GM19438 (cell line): Measurements from ENCODE around the gene GOLGA6L1.
"Not testable (repeated sequence)": the region's sequence is repeated elsewhere in the genome, so short reads cannot be mapped to it uniquely, and the experiment has no call there.

Experiments used
- ATAC-seq: cut with Tn5 transposase; IDR thresholded peaks from one replicate; pipeline ENCODE4 v1.9.1; 2021; ENCODE audit warnings: low read depth; ENCODE audit not compliant: unreplicated experiment

GOLGA6L1 gene

DNA sequence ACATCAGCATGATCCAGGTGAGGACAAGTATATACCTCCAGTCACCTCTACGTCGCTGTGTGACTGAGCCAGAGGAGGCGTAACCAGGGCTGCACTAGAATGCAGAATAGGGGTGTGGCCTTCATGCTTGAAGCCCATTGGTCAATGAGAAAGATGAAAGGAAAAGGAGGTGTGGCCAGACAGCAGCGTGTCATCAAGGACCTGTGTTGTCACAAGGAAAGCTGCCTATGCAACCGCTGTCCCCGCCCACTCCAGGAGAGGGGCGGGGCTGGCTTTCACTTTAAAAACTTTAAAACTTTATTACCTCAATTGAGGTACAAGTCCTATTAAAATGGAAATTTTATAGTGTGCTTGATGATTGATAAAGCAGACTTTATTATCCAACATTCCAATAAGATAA is at the start of gene GOLGA6L1:
Gene GOLGA6L1 (minus strand): TSS at position 101 of the 400 bp plus-strand sequence. CDS start 91 bp downstream, at position 10.
- ATAC-seq: not testable (repeated sequence)

DNA sequence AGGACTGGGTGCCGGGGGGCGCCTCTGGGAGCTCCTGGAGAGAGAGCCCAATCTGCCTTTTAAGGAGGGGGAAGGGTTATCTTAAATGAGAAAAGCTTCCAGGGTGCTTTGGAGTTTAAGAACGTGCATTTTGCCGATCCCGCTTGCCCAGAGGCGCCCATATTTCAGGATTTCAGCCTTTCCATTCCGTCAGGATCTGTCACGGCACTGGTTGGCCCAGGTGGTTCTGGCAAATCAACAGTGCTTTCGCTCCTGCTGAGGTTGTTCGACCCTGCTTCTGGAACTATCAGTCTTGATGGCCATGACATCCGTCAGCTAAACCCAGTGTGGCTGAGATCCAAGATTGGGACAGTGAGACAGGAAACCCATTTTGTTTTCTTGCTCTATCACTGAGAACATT is 44.6 kb upstream of the GOLGA6L1 start:
- not testable (repeated sequence) for ATAC-seq

DNA sequence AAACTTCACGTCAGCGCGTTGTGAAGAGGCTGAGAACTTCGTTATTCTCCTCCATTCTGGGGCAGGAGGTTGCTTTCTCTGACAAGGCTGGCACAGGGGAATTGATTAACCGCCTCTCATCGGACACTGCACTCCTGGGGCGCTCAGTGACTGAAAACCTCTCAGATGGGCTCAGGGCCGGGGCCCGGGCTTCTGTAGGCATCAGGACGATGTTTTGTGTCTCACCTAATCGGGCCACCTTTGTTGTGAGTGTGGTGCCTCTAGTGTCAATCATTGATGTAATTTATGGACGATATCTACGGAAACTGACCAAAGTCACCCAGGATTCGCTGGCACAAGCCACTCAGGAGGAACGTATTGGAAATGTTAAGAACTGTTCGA is 43.9 kb upstream of the GOLGA6L1 start:
- ATAC-seq: not testable (repeated sequence)

GRCh38 chr15:23179768-23180546 is 43.3 kb upstream of the GOLGA6L1 start:
- ATAC-seq: not testable (repeated sequence)

DNA sequence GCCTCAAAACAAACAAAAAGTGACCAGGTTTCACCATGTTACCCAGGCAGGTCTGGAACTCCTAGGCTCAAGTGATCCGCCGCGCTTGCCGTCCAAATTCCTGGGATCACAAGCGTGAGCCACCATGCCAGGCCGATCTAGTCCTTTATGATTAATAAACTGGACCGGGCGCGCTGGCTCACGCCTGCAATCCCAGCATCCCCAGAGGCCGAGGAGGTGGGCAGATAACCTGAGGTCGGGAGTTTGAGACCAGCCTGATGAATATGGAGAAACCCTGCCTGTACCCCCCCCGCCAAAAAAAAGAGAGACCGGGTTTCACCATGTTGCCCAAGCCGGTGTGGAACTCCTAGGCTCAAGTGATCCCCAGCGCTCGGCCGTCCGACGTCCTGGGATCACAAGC is 40.1 kb upstream of the GOLGA6L1 start:
- ATAC-seq: not testable (repeated sequence)

DNA sequence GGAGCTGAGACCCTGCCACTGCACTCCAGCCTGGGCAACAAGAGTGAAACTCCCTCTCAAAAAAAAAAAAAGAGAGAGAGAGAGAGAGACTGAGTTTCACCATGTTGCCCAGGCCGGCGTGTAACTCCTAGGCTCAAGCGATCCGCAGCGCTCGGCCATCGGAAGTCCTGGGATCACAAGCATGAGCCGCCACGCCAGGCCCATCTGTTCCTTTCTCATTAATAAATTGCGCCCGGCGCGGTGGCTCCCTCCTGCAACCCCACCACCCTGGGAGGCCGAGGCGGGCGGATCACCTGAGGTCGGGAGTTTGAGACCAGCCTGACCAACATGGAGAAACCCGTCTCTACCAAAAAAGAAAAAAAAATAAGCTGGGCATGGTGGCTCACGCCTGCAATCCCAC is 39.0 kb upstream of the GOLGA6L1 start:
- not testable (repeated sequence) for ATAC-seq

DNA sequence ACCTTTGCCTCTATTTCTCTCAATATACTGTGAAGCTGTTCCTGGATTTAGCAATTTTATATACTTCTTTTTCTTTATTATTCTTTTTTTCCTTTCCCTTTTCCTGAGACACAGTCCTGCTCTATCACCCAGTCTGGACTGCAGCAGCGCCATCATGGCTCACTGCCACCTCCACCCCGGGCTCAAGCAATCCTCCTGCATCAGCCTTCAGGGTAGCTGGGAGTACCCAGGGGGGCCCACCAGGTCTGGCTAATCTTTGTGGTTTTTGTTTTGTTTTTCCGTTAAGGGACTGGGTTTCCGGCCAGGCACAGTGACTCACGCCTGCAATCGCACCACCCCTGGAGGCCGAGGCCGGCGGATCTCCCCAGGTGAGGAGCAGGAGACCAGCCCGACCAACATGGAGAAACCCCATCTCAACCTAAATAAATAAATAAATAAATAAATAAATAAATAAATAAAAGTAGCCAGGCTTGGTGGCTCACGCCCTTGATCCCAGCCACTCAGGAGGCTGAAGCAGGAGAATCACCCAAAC is 38.1 kb upstream of the GOLGA6L1 start:
- not testable (repeated sequence) for ATAC-seq

- ATAC-seq: not testable (repeated sequence)
Observed at GRCh38 chr15:23132787-23133186, 3.8 kb downstream of the GOLGA6L1 start.

DNA sequence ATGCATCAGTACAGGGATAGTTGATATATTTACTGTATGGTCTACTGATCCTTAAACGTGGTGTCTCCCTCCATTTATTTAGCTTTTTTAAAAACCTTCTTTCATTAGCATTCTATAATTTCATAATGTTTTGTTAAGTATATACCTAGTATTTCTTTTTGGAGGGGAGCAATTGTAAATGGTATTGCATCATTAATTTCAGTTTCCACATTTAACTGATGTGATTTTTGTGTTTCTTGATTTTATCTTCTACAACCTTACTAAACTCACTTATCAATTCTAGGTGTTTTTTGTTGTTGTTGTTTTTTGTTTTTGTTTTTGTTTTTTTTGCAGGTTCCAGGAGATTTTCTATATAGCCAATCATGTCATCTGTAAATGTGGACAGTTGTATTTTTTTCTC is 18.4 kb downstream of the GOLGA6L1 start:
- no peak for ATAC-seq

DNA sequence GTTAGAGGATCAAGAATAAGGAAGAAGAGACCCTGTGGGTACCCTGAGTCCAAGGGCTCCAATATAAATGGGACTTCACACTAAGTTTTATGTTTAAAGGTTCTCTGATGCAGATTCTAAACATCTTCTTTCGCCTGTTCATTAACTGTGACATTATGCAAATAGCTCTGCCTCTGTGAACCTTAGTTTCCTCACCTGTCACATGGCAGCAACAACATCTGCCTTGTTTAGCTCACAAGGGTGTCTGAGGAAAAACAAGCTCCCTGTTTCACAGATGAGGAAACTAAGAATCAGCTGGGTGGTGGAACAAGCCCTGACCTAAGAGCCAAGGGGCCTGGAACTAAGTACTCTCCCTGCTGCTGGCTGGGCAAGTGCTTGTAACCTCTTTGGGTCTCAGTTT is 40.8 kb downstream of the GOLGA6L1 start:
- no peak for ATAC-seq

DNA sequence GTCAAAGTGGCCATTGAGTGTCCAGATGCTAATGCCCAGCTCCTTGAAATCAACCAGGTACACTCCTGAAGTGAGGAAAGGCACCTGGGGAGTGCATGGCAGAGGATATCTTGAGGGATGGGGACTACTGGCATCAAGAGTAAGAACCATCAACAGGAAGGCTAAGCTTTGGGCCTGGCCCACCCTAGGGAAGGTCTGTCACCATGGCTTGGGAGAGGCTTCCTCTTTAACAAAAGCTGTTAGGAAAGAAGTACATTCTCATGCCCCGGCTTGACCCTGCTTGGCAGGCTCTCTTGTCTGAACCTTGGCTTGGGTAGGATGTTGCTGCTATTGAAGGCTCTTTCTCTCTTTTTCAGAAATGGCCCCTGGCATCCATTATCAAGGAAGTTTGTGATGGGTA is 53.5 kb downstream of the GOLGA6L1 start:
- ATAC-seq: no peak

- not testable (repeated sequence) for ATAC-seq
Observed at GRCh38 chr15:23081996-23082737, 54.5 kb downstream of the GOLGA6L1 start.

DNA sequence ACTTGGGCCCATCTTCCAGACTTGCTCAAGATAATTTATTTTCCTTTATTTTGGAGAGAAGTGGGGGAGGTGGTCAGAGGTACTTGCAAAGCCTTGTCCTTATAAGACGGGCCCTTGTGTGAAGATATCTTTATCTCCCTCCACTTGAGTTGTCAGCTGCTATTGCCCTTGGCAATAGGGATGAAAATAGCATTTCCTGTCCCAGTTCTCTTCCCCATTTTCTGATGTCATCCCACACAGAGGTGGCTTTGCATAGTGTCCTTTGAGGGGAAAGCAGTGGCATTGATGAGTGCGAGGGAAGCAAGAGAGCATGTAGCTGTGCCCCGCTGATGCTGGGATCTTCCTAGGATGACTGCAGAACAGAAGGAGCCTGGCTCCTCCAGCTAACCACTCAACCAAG is 55.4 kb downstream of the GOLGA6L1 start:
- no peak for ATAC-seq

GRCh38 chr15:23079766-23080165 is 56.9 kb downstream of the GOLGA6L1 start:
- no peak for ATAC-seq
